Measurements from ENCODE around the gene JOSD1. TPM values are rescaled to one million over a fixed set of nuclear protein-coding genes. Genes with fewer than 3 reads are reported as not detected.
A peak's percentile ranks its signal among the peaks of the same experiment; 100 is the strongest.

Gene JOSD1
- total RNA-seq, 1 donor from 2014 or later, result 75.6 TPM

DNA sequence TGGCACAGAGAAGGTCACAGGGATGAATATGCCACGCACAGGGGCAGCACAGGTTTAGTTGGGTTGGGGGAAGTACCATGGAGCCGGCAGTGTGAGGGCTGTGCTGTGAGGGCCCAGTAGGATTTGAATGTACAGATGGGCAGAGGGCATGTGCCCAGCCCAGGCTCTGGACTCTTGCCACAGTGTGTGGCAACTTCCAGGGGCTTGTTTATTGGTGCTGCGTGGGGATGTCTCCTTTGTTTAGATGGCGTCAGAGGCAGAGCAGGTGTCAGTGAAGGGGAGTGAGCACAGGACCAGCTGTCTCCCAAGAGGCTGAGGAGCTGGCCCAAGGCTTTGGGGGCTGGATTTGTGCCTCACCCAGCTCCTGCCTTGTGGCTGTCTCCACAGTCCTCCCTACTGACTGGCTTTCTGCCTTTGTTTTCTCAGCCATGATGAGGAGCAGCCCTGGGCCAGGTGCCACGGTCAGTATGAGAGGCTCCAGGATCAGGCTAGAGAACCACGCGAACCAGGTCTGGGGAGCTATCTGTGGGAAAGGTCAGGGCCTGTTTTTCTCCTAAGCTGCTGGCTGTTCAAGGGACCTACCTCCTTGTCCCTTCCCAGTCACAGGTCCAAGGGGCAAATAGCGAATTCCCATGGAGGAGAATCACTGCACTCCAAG is 33.1 kb upstream of the JOSD1 start:
- DNase-seq (ENCODE audit: low read depth in 2 of 2), result no peak

DNA sequence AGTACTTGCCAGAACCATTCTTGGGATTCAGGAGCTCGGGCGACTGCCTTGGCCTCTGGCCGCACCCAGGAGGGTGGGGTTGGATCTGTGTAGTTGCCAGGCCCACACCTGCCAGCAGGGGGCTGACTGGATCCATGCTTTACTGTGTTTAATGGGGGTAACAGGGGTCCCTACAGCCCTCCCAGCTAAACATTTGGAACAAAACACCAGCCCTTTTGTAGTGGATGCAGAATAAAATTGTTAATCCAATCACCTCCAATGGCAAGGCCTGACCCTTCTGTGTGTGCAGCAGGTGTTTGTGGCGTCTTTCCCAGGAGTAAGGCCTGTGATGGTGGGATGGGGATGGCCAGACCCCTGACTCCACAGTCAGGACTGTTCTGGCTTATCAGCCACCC is 32.6 kb upstream of the JOSD1 start:
- peak; percentile 27 to 54 for DNase-seq (ENCODE audit: low read depth in 2 of 2)

DNA sequence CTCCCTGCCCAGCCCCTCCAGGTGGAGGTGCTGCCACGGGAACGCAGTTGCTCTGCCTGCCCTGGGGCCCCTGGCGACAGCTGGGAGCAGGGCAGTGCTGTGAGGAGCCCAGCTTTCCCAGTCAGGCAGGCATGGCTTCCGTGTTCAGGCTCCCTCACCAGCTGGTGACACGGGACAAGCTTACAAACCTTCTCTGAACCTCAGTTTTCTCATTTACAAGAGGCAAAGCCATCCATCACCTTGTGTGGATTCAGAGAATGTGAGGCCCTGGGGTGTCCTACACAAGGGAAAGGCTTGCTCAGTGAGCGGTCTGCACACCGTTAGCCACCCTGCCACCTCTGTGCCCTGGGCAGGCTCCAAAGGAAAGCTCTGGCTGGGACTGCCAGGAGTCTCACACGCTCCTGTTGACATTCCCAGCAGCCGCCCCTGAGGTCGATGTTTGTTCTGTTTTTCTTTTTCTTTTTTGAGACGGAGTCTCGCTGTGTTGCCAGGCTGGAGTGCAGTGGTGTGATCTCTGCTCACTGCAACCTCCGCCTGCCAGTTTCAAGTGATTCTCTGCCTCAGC is 31.6 kb upstream of the JOSD1 start:
- no peak for DNase-seq (ENCODE audit: low read depth in 2 of 2)

DNA sequence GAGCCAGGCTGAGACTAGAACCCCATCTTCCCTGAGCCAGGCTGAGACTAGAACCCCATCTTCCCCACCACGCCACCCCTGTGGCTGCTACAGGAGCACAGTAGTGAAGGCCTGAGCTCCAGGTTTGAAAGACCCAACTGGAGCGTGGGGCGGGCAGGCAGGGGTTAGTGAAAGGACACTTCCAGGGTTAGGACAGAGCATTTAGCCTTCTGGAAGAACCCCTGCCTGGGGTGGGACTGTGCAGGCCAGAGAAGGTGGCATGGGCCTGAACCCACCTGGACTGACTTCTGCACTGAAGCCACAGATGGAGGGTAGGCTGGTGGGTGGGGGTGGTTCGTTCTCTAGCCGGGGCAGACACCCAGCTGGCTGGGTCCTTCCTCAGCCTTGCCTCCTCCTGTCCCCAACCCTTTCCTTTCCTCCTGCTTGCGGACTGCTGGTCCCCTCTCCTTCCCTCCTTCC is 31.0 kb upstream of the JOSD1 start:
- DNase-seq (ENCODE audit: low read depth in 2 of 2), result no peak

DNA sequence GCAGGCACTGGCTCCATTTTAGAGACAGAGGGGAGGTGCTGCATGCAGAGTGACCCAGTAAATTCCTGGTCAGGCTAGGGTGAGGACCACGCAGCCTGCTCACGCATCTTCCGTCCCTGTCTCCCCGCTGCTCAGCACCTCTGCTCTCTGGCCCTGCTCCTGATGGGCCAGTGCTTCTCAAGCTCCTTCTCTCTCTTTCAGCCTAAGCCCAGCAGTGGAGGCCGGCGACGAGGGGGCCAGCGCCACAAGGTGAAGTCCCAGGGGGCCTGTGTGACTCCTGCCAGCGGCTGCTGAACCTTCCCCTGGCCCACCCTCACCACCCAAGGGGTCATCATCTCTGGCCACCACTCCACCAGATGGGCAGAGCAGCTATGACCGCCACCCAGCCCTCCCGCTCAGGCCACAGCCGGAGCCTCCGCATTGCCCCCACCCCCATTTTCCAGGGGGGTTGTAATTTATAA is 29.7 kb upstream of the JOSD1 start:
- no peak for DNase-seq (ENCODE audit: low read depth in 2 of 2)

DNA sequence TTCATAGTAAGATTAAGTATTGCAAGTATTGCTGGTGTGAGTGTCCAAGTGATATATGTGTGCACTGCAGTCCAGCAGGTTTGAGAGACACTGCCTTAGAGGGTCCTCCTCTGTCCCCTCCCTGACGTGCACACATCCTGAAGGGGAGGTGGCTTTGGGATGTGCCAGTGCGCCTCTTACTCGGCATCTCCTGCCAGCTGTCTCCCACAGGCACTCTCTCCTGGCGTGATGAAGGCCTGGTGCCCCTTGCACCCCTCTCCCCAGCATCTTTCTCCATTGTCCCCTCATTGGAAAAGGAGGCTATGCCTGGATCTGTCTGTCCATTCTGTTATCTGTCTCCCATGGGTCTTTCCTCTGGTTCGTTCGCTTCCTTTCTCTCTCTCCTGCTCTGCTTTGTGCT is 29.2 kb upstream of the JOSD1 start:
- no peak for DNase-seq (ENCODE audit: low read depth in 2 of 2)

DNA sequence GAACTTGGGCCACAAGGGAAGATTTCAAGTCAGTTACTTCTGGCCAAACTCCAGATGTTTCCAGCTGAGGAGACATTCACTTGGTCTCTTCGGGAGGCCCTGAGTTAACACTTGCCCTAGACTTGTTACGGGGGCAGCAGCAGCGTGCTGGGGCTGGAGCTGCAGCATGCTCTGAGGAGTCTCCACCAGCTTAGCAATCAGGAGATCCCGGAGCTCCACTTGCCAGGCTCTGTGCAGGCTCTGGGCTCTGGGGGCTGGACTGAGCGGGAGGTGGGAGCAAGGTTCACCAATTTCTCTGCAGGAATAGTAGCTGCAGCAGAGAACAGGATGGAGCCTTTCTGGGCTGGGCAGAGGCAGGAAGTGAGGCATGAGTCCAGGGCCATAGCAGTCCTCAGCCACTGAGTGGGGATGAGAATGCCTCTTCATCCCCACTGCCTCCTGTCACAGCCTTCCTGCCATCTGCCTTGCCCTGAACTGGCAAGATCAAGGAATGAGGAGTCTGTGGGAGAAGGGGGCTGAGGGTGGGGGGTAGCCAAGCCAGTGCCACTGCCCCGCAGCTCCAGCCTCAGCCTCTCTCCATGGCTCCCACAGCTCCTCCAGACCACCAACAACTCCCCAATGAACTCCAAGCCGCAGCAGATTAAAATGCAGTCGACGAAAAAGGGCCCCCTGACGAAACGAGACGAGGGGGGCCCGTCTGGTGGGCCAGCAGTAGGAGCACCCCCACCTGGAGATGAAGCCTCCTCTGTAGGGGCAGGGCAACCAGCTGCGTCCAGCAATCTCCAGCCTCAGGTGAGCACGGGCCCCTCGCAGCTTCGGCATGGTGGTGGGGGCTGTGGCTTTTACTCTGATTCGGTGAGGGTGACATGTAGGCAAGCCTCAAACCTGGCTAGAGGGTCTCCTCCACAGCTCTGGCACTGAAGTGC is 28.4 kb upstream of the JOSD1 start:
- peak in 1 of 2 donors; percentile 31 for DNase-seq (ENCODE audit: low read depth in 2 of 2)

DNA sequence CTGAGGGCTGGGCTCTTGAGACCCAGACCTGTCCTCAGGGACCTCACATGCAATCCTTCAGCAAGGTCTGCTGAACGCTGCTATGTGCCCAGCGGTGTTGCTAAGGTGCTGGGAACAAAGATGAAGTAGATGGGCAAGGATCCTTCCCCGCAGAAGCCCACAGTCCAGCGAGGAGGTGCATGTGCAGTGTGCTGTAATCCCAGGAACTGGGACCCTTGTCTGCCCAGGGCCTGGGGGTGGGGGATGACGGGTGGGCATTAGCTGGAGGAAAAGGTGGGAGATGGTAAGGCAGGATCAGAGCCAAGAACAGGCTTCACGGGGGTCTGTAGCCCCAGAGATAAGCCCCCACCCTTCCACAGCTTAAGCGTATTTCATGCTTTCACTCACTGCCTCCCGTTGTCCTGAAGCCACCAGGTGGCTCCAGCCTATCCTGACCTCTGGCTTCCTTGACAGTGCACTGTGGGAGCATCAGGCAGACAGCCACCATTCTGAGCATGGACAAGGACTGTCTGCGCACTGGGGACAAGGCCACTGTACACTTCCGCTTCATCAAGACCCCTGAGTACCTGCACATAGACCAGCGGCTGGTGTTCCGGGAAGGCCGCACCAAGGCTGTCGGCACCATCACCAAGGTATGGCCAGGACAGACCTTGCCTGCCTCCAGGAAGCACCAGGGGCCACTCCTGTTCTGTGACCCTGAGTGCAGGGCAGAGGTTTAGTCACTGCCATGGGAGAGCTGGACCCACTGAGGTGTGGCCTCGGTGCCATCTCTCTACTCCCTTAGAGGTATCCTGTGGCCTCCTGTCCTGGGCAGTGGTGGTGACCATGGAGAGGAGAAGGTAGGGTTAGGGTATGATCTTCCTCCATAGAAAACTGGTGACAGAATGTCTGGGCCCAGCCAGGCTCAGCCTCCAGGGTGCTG is 27.0 kb upstream of the JOSD1 start:
- DNase-seq (ENCODE audit: low read depth in 2 of 2), result no peak

DNA sequence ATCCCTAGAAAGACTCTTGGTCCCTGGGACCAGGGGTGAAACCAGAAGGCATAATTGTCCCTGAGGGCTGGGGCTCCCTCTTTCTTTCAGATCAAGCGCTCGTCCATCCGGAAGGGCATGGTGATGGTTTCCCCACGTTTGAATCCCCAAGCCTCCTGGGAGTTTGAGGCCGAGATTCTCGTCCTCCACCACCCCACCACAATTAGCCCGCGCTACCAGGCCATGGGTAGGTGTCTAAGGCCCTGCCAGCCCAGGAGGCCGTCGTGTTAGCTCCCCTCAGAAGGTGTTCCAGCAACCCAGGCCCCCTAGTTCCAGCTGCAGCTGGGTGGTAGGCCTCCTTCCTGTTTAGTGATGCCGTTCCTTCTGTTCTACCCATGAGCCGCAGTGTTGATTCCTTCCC is 26.4 kb upstream of the JOSD1 start:
- DNase-seq (ENCODE audit: low read depth in 2 of 2), result no peak

DNA sequence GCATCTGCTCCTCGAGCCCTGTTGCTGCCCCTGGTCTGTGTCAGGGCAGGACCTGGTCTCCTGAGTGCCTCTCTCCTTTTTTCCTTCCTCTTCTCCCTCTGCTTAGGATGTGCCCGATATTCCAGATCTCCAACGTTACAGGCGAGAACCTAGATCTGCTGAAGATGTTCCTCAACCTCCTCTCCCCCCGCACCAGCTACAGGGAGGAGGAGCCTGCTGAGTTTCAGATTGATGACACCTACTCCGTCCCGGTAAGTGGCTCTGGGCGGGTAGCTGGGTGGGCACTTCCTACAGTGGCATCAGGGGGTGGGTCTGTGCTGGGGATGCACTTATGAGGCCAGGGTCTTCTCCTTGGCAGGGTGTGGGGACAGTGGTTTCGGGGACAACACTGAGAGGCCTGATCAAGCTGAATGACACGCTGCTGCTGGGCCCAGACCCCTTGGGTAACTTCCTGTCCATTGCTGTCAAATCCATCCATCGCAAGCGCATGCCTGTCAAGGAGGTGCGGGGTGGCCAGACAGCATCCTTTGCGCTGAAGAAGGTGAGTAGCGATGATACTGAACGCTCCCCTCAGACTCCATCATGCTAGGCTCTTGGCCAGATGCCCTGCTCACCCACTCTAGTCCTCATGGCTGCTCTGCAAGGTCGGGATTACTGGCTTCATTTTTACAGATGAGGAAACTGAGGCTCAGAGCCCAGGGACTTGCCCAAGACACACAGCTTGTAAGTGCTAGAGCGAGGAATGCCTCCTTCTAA is 25.3 kb upstream of the JOSD1 start:
- DNase-seq (ENCODE audit: low read depth in 2 of 2), result no peak

DNA sequence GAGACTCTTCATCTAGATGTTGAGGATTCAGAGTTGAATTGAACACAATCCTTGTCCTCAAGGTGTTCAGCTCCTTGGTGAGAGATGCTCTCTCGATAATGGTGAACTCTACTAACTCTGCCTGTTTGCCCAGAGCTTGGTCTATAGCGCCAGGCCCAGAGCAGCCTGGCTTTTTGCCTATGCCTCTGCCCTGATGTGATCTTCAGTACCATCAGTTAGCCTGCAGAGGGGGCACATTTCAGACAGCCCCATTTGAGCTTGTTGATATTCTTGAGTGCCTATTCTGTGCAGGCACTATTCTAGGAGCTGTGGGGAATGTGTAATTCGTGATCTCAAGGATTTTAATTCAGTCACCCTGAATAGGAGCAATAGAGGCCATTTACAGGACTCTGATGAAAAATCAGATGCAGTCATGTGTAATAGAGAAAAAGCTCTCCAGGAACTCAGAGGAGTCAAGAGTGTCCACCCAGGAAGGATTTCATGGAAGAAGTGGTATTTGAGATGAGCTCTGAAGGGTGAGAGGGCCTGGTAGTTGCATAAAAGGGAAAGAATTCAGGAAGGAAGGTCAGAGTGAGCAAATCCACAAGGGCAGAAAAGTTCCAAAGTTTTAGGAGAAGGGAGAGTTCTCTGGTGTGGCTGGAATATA is 24.3 kb upstream of the JOSD1 start:
- DNase-seq (ENCODE audit: low read depth in 2 of 2), result peak; percentile 65 to 68

DNA sequence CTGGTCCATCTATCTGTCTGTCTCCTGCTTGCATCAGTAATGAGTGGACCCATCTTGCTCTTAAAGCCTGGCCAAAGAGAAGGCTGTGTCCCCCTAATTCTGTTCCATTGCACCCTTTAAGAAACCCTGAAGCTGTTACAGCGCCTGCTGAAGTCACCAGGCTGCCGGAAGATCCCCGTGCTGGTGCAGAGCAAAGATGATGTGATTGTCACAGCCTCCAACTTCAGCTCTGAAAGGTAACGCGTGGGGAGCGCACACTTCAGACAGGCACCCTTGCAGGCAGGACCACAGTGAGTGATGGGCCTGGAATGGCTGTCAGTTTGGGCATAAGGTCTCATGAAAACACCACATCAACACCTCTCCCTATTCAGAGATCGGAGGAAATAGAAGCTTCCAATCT is 23.4 kb upstream of the JOSD1 start:
- no peak for DNase-seq (ENCODE audit: low read depth in 2 of 2)

DNA sequence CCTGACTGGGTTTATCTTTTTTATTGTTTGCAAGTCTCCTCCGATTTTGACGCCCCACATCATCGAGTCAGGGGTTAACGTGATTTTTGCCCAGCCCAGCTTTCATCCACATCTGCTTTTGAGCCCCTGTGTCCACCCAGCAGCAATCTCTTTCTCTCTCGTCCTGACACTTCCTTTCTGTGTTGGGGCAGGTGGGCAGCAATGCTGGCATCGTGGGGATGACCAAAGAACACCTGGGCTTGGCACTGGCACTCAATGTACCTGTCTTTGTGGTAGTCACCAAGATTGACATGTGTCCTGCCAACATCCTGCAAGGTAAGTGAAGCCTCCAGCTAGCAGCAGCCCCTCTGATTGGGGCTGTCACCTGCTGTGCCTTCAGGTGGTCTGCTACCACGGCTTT is 20.8 kb upstream of the JOSD1 start:
- DNase-seq (ENCODE audit: low read depth in 2 of 2), result no peak

DNA sequence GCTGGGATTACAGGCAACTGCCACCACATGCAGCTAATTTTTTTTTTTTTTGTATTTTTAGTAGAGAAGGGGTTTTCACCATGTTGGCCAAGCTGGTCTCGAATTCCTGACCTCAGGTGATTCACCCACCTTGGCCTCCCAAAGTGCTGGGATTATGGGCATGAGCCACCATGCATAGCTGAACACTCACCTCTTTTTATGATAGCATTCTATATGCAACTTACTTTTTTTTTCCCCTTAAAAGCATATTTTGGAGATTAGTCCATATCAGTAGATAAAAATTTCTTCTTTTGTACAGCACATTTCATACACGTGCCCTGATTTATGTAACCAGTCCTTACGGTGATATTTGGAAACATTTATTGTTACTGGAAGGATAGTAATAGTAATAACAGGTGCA is 19.6 kb upstream of the JOSD1 start:
- no peak for DNase-seq (ENCODE audit: low read depth in 2 of 2)

DNA sequence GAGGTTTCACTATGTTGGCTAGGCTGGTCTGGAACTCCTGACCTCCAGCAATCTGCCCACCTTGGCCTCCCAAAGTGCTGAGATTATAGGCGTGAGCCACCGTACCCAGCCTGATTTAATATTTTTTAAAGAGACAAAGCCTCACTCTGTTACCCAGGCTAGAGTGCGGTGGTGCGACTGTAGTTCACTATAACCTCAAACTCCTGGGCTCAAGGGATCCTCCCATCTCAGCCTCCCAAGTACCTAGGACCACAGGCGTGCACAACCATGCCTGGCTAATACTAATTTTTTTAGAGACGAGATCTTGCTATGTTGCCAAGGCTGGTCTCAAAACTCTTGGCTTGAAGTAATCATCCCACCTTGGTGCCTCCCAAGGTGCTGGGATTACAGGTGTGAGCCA is 18.5 kb upstream of the JOSD1 start:
- no peak for DNase-seq (ENCODE audit: low read depth in 2 of 2)

DNA sequence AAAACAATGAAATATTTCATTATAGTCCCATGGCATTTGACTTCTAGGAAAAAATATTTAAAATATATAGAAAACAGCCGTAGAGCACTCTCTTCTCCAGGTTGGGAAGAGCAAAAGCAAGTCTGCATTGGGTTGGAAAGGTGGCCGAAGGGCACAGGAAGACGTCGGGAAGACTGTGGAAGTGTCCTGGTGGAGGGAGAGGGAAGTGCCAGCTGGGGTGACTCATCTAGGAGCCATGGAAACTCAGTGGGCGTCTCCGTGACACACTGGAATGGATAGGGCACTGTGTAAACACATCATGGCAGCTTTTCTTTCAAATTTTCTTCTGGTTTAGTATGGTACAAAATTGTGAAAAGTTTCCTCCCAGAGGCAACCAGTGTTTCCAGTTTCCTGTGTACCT is 17.7 kb upstream of the JOSD1 start:
- peak; percentile 74 to 85 for DNase-seq (ENCODE audit: low read depth in 2 of 2)

DNA sequence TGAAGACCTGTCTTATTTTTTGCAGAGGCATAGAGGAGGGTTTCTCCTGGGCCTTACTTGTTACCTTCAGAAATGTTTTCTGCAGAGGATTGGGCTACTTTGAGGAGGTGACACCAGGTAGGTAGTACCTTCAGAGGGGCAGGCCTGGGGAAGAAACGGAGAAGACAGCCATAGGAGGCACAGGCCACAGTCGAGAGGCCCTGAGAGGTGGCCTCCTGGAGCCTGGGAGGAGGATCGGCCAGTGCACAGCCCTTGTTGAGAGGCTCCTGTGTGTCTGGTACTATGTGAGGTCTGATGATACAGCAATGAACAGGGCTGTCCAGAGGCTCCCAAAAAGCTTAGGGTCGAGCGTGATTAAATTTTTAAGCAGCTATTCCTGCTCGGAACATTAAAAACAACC is 16.5 kb upstream of the JOSD1 start:
- DNase-seq (ENCODE audit: low read depth in 2 of 2), result no peak

DNA sequence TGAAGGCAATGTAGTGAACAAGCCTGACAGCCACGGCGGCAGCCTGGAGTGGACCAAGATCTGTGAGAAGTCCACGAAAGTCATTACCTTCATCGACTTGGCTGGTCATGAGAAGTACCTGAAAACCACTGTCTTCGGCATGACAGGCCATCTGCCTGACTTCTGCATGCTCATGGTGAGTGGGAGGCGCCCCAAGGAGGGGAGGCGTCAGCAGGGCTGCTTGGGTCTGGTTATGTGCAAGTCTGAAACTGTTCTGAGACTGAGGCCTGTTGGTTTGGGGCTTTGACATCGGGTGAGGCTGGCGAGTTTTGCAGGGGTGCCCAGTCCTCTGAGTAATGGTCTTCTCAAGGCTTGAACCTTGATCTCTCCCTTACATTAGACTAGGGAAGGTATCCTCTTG is 16.1 kb upstream of the JOSD1 start:
- no peak for DNase-seq (ENCODE audit: low read depth in 2 of 2)

DNA sequence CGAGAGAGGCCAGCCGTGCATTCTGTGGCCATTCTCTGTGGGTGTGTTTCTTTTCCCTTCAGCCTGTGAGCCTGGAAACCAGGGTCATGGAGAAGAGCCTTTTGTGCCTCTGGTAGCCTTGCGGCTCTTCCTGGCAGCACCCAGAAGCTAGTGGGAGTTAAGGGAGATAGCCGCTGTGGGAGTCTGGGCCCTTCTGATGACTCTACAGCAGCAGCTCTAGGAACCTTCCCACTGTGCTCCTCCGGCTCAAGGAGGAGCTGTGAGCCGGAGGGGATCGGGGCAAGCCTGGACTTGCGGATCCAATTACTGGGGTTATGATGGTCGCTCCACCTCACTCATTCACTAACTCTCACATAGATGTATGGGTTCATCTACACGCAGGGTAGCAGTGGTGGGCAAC is 15.5 kb upstream of the JOSD1 start:
- DNase-seq (ENCODE audit: low read depth in 2 of 2), result no peak

DNA sequence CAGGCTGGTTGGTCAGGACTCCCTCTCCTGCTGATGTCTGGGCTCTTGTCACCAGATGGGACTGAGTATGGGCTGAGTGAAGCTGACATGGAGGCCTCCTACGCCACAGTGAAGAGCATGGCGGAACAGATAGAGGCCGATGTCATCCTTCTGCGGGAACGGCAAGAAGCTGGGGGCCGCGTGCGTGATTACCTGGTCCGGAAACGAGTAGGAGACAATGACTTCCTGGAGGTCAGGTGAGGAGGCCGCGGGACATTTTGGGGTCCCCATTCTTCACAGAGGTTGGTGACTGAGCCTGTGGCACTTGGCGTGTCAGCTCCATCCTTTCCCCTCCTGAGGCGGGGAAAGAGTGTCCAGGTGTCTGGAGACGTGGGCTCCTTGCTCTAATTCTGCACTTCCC is 15.1 kb upstream of the JOSD1 start:
- no peak for DNase-seq (ENCODE audit: low read depth in 2 of 2)
